ENCODE data around the gene EYA4.

EYA4 gene, protein sequence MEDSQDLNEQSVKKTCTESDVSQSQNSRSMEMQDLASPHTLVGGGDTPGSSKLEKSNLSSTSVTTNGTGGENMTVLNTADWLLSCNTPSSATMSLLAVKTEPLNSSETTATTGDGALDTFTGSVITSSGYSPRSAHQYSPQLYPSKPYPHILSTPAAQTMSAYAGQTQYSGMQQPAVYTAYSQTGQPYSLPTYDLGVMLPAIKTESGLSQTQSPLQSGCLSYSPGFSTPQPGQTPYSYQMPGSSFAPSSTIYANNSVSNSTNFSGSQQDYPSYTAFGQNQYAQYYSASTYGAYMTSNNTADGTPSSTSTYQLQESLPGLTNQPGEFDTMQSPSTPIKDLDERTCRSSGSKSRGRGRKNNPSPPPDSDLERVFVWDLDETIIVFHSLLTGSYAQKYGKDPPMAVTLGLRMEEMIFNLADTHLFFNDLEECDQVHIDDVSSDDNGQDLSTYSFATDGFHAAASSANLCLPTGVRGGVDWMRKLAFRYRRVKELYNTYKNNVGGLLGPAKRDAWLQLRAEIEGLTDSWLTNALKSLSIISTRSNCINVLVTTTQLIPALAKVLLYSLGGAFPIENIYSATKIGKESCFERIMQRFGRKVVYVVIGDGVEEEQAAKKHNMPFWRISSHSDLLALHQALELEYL

DNA sequence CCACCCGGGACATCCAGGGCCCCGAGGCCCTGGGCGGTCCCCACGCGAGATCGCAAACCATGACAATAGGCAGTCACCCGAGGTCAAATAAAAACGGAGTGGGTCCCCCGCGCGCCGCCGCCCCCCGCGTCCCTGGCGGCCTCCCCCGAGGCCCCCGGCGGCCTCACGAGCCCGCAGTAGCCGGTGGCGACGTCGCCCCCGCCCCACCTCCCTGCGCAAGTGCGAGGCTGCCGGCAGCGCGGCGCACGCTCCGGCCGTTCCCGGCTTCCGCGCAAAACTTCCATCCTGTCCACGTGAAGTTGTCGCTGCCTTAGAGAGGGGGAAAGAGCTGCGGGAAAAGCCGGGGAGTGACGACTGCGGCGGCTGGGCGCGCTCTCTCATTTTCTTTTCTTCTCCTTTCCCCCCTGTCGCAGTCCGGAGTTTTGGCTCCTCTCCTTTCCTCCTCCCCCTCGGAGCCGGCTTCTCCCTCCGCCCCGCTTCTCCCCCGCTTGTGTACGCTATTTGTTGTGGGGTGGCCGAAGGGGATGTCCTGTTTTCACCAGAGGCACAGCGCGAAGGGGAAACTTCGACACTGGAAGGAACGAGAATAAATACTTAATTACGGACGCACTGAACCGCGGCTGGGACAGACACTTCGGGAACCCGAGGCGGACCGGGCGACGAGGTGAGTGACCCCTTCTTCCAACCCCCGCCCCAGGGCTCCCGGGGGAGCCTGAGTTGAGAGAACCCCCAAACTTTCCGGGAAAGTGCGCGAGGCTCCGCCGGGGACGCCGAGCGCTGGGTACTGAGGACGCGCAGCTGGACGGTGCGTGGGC is at the start of gene EYA4:
Gene EYA4, plus strand, starts transcription at position 272 of the 815 bp plus-strand sequence. CDS start 33,424 bp downstream, outside the sequence.
- peak; percentile 12 for DNase-seq

DNA sequence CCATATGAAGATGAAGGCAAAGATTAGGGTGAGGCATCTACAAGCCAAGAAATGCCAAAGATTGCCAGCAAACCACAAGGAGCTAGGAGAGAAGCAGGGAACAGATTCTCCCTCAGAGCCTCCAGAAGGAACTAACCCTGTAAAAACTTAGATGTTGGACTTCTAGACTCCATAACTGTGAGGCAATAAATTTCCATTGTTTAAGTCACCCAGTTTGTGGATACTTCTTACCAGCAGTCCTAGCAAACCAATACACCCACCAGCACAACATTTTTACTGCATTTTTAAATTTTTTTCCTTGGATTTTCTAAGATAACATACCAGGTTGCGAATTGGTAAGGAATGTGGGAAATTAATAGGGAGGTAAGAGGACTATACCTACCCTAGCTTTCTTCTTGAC is 47.8 kb upstream of the EYA4 start:
- no peak for DNase-seq

GRCh38 chr6:133198725-133199124 is 42.4 kb upstream of the EYA4 start:
- DNase-seq = no peak

DNA sequence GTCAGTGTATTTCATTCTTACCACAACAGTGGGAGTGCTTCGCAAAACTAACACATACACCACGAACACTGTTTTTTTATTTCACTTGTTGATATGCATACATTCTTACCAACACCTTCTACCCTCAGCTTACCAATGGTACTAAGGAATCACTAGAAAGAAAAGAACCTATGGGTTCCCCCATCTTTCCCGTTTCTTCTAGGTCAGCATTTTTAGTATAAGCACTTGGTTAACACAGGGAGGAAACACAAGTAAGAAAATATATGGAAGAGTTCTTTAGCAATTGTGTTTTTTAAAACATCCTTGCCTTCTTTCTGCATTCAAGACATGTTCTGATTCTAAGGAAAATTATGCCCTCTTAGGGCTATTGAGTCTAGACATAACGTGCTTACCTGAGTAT is 39.9 kb upstream of the EYA4 start:
- no peak for DNase-seq

DNA sequence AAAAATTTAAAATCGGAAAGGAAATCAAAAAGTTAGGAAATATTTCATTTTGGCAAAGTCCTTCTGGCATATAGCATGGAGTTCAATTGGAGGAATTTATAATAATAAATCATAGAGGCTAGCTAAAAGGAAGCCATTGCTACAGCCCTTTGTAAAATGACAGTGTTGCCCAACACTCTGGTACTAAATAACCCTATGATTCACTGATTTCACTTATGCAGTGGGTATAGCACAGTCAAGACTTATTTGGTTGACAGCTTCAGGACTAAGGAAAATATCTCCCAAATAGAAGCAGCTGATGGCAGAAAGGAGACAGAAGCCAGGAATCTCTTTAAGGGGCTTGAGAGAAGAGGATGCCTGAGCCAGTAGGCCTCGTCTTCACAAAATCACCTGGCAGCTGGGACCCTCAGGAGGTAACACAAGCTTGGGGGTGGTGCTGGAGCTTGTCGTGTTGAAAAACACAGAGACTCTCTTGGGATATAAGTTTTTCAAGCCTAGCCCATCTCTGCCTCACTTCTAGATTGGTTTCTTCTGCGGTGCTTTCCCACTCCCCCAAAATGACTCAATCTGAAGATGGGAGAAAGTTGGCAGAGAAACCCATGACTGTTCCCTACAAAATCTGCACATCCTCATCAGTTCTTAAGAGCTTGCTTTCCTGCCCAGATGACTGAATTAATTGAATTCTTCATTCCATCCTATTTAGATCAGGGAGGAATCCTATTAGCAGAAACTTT is 38.4 kb upstream of the EYA4 start:
- peak; percentile 16 for DNase-seq

DNA sequence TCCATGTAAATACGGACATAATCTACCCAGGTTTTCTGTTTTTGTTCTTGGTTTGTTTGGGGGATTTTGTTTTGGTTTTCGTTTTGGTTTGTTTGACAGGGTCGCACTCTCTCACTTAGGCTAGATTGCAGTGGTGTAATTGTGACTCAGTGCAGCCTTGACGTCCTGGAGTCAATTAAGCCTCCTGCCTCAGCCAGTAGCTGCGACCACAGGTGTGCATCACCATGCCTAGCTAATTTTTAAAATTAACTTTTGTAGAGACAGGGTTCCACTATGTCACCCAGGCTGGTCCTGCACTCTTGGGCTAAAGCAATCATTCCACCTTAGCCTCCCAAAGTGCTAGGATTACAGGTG is 37.8 kb upstream of the EYA4 start:
- DNase-seq = no peak

DNA sequence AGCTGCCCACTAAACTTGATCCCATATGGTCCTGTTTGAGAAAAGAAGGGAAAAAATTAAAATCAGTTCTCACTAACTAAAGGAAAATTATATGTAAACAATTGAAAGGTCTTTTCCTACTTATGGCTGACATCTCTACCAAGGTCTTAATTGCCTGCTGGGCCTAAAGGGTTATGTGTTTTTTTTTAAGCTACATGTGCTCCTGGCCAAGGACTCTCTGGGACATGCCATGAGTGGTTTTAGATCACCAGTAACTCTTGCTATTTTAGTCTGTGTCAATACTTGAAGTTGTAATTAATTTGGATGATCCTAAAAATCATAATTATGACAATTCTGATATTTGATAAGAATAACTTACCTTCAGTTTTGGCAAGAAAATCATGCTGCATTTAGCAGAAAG is 35.9 kb upstream of the EYA4 start:
- no peak for DNase-seq

DNA sequence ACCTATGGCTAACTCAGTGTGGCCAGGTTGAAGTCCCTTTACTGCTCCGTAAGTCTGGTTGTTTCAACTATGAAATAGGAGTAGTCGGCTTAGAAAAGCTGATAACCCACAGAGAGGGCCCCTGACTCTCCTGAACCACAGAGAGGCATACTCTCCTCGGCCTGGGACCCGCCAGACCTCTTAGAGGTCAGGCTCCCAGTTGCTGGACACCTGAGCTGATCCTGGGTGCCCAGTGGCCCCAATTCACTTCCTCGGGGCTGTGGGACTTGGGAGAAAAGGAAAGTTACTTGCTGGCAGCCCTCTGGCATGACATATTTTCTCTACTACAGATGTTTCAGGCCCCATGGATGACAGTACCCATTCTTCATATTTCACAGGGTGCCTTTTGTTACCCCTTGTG is 34.2 kb upstream of the EYA4 start:
- DNase-seq = no peak

DNA sequence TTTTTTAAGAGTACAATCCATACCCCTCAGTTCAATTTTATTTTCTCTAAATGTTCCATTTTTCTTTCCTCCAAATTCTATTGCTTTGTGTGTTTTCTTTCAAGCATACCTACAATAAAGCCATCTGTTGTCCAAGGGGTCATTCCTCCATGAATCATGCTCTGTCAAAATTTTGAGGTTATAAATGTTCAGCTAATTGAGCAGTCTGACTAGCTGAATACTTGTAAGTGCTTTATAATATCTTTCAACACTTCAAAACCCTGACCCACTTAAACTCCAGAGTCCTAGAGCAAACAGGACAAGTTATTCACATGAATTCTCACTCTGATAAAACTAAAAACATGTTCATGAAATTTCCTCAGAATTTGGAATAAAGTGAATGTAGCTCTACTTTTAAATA is 33.4 kb upstream of the EYA4 start:
- no peak for DNase-seq

DNA sequence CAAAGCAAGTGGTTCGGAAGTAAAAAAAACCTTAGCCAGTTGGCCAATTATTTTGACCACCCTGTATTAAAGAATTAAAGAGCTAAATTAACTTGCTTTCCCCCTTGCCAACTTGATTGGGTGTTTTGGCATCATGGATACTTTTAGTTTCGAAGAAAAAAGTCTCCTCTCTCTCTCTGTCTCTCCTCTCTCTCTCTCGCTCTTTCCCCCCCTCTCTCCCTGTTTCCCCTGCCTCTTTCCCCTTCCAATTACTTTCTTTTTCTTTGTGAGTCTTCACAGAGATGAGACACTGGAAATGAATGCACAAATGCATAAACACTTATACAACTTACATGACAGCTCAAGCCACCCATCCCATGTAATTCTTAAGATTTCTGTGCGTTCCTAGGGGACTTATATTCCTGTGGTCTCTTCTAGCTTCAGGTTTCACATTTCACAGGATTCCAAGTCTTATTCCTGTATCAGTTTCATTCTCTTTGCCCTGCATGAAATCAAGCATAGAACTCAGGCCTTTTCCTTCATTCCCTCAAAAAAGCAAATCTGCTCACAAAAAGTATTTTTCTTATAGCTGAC is 32.9 kb upstream of the EYA4 start:
- DNase-seq = no peak

GRCh38 chr6:133214267-133214666 is 26.9 kb upstream of the EYA4 start:
- DNase-seq = no peak

- no peak for DNase-seq
Observed at GRCh38 chr6:133218852-133219251, 22.3 kb upstream of the EYA4 start.

DNA sequence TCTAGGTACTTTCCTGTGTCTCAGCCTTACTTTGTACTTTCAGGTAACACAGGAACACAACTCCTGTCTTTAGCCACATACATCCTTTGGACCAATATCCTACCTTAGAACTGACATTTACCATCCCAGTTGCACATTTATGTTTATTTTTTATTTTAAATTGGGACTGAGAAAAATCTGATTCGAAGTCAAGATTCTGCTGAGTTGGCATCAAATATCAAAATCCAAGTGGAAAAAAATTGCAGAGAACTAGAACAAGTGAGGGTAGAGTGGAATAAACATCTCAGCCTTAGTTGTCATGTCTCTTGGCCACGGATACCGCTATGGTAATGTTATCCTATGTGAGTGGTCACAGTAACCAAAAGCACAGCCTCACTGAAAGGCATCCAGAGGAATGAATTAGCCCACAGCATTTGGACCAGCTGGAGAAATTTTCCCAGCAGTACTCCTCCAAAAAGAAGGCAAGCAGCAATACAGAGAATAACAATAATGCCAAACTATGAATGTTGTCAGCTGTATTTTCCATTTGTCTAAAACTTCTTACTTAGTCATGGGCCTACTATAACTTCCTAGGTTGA is 17.6 kb upstream of the EYA4 start:
- DNase-seq = no peak

DNA sequence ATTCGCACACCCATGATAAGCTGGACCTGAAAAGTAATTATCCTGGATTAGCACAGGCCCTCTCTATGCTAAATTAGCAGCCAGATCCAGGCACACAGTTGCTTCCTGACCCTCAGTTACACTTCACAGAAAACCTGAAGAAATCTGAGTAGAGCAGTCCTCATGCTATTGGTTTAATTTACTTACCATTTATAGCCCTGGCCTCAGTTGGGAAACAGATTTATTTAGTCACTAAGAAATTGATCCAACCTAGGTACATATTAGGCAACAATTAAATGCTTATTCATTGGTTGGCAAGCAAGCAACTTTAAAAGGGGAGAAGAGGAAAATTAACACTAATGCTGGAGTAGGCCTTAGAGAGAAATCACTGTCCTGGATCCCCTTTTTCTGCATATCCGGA is 15.6 kb upstream of the EYA4 start:
- DNase-seq = no peak

DNA sequence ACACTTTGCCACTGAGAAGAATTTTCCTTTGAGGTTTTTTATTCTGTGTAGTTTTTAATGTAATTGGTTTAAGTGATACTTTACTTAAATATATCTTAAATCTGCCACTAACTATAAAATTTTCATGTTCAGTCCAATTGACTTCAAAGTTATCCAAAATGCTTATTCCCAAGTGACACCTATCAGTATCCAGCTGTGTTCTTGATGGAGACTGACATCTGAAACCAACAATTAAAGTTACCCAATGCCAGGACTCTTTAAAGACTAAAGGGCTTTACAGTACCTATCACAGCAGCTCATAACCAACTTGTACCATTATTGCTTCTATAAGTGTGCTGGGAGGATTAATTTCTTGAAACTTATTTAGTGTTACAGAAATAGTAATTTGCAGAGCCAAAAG is 13.8 kb upstream of the EYA4 start:
- DNase-seq = no peak

- DNase-seq = no peak
Observed at GRCh38 chr6:133230052-133230451, 11.1 kb upstream of the EYA4 start.

DNA sequence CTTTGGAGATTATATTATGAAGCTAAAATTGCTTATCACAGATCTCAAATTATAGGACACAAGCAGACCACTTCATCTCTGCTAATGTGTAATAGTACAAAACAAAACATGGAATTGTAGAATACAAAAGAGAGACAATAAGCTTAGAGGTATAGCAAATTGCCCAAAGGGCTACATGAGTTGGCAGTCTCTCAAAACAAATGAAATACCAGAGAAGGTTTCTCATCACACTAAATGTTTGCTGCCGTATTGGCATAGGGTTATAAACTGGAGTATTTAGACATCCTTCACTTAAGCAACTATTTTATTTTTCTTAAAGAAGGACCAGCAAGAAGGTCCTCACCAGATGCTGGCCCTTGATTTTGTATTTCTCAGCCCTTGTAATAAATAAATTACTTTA is 5.9 kb upstream of the EYA4 start:
- DNase-seq = no peak

GRCh38 chr6:133236932-133237331 is 4.2 kb upstream of the EYA4 start:
- no peak for DNase-seq

GRCh38 chr6:133240511-133241085 is 559 bp upstream of the EYA4 start:
- no peak for DNase-seq

DNA sequence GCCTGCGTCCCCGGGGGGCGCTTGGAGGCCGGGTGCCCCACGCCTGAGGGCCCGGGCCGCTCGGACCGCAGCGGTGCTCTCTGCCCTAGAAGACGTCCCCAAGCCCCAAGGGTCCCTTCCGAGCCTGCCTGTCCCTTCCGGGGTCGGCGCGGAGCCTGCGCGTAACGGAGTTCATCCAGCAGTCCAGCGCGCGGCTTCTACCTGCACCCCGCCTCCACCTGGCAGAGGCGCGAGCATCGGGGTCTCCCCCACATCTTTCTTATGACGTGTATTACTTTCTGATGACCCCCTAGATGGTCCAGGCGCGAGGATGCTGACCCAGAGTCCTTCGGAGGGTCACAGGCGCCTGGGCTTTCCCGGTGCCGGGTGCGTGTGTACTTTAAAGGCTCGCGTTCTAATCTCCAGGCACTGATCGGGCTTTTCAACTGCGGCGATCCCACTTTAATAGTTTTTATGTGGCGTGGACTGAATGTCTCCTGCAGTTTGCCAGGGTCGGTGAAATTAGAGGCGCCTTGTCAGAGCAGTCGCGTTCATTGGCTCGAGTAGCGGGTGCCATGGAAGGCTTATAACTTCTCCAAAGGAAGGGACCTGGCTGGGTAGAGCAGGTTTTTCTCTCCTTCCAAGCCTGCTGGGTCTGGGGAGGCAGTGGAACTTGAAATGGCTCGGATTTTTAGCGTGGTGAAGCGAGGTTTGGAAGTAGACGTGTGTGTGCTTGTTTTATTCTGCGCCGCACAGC is 912 bp downstream of the EYA4 start:
- DNase-seq = peak; percentile 10

Data from kidney glomerular epithelial cell (primary cell).